Neural cell (in vitro differentiated cells): ENCODE data around the gene ENGASE. TPM values are rescaled to one million over a fixed set of nuclear protein-coding genes. Genes with fewer than 3 reads are reported as not detected.

Experiments used
- H2AFZ ChIP-seq: fragments of 200-600, 300-800 bp; sonication (generic), shearing (Covaris generic); 2 replicates; pipeline ENCODE4 v1.6.0; 2014; ENCODE audit warnings: low read depth, mild to moderate bottlenecking, antibody characterized with exemption, low read length, moderate library complexity
- H3F3A ChIP-seq: fragments of 200-600 bp; shearing (Covaris generic); 2 replicates; pipeline ENCODE4 v1.6.1; 2016; ENCODE audit warnings: mild to moderate bottlenecking, moderate library complexity, mixed read lengths, antibody characterized with exemption, low read length; ENCODE audit not compliant: insufficient read depth, poor library complexity, severe bottlenecking
- H3K27ac ChIP-seq: fragments of 200-600, 300-800 bp; sonication (generic), shearing (Covaris generic); 2 replicates; pipeline ENCODE4 v1.5.1; 2014; ENCODE audit warnings: mild to moderate bottlenecking, low read length, moderate library complexity
- H3K27me3 ChIP-seq: fragments of 300-800, 200-600 bp; sonication (generic), shearing (Covaris generic); 2 replicates; pipeline ENCODE4 v1.6.0; 2014; ENCODE audit warnings: mild to moderate bottlenecking, low read depth, low read length, moderate library complexity; ENCODE audit not compliant: insufficient read depth
- H3K36me3 ChIP-seq: fragments of 300-800, 200-600 bp; sonication (generic), shearing (Covaris generic); 2 replicates; pipeline ENCODE4 v1.5.1; 2014; ENCODE audit warnings: mild to moderate bottlenecking, antibody characterized with exemption, low read length, moderate library complexity; ENCODE audit not compliant: insufficient read depth
- H3K4me2 ChIP-seq: fragments of 300-800, 200-600 bp; sonication (generic), shearing (Covaris generic); 2 replicates; pipeline ENCODE4 v1.6.0; 2014; ENCODE audit warnings: mild to moderate bottlenecking, low read length
- H3K4me3 ChIP-seq: fragments of 300-800, 200-600 bp; sonication (generic), shearing (Covaris generic); 2 replicates; pipeline ENCODE4 v1.5.1; 2014; ENCODE audit warnings: mild to moderate bottlenecking, low read length, moderate library complexity
- H3K79me2 ChIP-seq: fragments of 200-600 bp; shearing (Covaris generic); replicated peaks from 2 replicates; pipeline ENCODE4 v1.6.0; 2014; ENCODE audit warnings: mild to moderate bottlenecking, low read length, moderate library complexity; ENCODE audit not compliant: insufficient read depth
- H3K9ac ChIP-seq: fragments of 300-800, 200-600 bp; sonication (generic), shearing (Covaris generic); 2 replicates; pipeline ENCODE4 v1.6.1; 2016; ENCODE audit warnings: mild to moderate bottlenecking, low read length, mixed read lengths
- H3K9me2 ChIP-seq: fragments of 200-600 bp; shearing (Covaris generic); 2 replicates; pipeline ENCODE4 v1.6.1; 2016; ENCODE audit warnings: mild to moderate bottlenecking, low read length, mixed read lengths; ENCODE audit not compliant: insufficient read depth
- H3K9me3 ChIP-seq: fragments of 200-600, 300-800 bp; sonication (generic), shearing (Covaris generic); 2 replicates; pipeline ENCODE4 v1.6.1; 2016; ENCODE audit warnings: mild to moderate bottlenecking, mixed run types, low read length, moderate library complexity, mixed read lengths
- H4K20me1 ChIP-seq: fragments of 200-600 bp; shearing (Covaris generic); 2 replicates; pipeline ENCODE4 v1.6.1; 2016; ENCODE audit warnings: mild to moderate bottlenecking, mixed run types; ENCODE audit not compliant: insufficient read depth
- CTCF ChIP-seq: fragments of 450-650 bp; IDR thresholded peaks from 2 replicates; pipeline ENCODE4 v1.5.1; 2014; ENCODE audit warnings: antibody characterized with exemption, mild to moderate bottlenecking, moderate library complexity; ENCODE audit not compliant: poor library complexity, severe bottlenecking
- EP300 ChIP-seq: fragments of 450-650 bp; conservative IDR thresholded peaks from 2 replicates; pipeline ENCODE4 v1.6.1; 2014; ENCODE audit warnings: antibody characterized with exemption, mild to moderate bottlenecking, moderate library complexity; ENCODE audit not compliant: poor library complexity, severe bottlenecking
- EZH2 ChIP-seq: fragments of 200-600, 300-800 bp; shearing (Covaris generic), sonication (generic); IDR thresholded peaks from 2 replicates; pipeline ENCODE4 v1.6.1; 2014; ENCODE audit warnings: antibody characterized with exemption, low read length, borderline replicate concordance, mild to moderate bottlenecking; ENCODE audit not compliant: insufficient read depth, poor library complexity, severe bottlenecking
- MXI1 ChIP-seq: fragments of 450-650 bp; conservative IDR thresholded peaks from 2 replicates; pipeline ENCODE4 v1.6.1; 2014; ENCODE audit warnings: antibody characterized with exemption, mild to moderate bottlenecking; ENCODE audit not compliant: poor library complexity, severe bottlenecking
- POLR2AphosphoS5 ChIP-seq: IDR thresholded peaks from 2 replicates; pipeline ENCODE4 v1.6.1; 2012
- RAD21 ChIP-seq: fragments of 450-650 bp; conservative IDR thresholded peaks from 2 replicates; pipeline ENCODE4 v1.6.1; 2014; ENCODE audit warnings: antibody characterized with exemption, mild to moderate bottlenecking, moderate library complexity
- REST ChIP-seq: IDR thresholded peaks from 2 replicates; pipeline ENCODE4 v1.6.1; 2012; ENCODE audit warnings: borderline replicate concordance
- SMC3 ChIP-seq: fragments of 450-650 bp; conservative IDR thresholded peaks from 2 replicates; pipeline ENCODE4 v1.6.1; 2014; ENCODE audit warnings: antibody characterized with exemption, mild to moderate bottlenecking, moderate library complexity; ENCODE audit not compliant: poor library complexity
- TAF1 ChIP-seq: IDR thresholded peaks from 2 replicates; pipeline ENCODE4 v1.6.1; 2012; ENCODE audit warnings: low read depth
- polyA plus RNA-seq: library from polyadenylated mRNA; depleted of rRNA; stranded (reverse); fragments of >200 nt; gene quantifications from 2 replicates; pipeline ENCODE4 v1.2.3, GENCODE V29; 2014

ENGASE gene
- polyA plus RNA-seq, 1 donor from 2014 or later, result 13.0 TPM

GRCh38 chr17:79107499-79108231, 33.0 kb downstream of the ENGASE start:
- H3K27me3 ChIP-seq, result no peaks in the 10 kb centered on the region
- no peaks in the 10 kb centered on the region for H3K79me2 ChIP-seq
- no peaks in the 10 kb centered on the region for H3K9me2 ChIP-seq
- H3K4me2 ChIP-seq, result no peak overlapping the region
- H2AFZ ChIP-seq, result no peak overlapping the region
- H3K9me3 ChIP-seq, result no peaks in the 10 kb centered on the region
- H3K36me3 ChIP-seq, result no peaks in the 10 kb centered on the region
- no peak overlapping the region for H3K9ac ChIP-seq
- H3F3A ChIP-seq, result no peaks in the 10 kb centered on the region
- no peaks in the 10 kb centered on the region for H4K20me1 ChIP-seq
- no peak overlapping the region for H3K4me3 ChIP-seq
- TF ChIP-seq SMC3 (no peak), POLR2AphosphoS5 (no peak), TAF1 (no peak), REST (no peak), EZH2 (no peak), RAD21 (no peak), EP300 (no peak), CTCF (no peak), MXI1 (no peak)
- H3K27ac ChIP-seq, result no peak overlapping the region

- H3F3A ChIP-seq, result no peaks in the 10 kb centered on the region
- H3K27me3 ChIP-seq, result no peaks in the 10 kb centered on the region
- no peak overlapping the region for H3K4me3 ChIP-seq
- no peaks in the 10 kb centered on the region for H3K79me2 ChIP-seq
- no peaks in the 10 kb centered on the region for H3K9me2 ChIP-seq
- H3K9ac ChIP-seq, result no peak overlapping the region
- no peaks in the 10 kb centered on the region for H3K36me3 ChIP-seq
- TF ChIP-seq REST, result no peak
- TF ChIP-seq CTCF, result no peak
- TF ChIP-seq MXI1, result no peak
- no peak for TF ChIP-seq TAF1
- TF ChIP-seq RAD21, result no peak
- no peak for TF ChIP-seq EZH2
- no peak for TF ChIP-seq EP300
- no peak for TF ChIP-seq SMC3
- no peak for TF ChIP-seq POLR2AphosphoS5
- no peaks in the 10 kb centered on the region for H3K9me3 ChIP-seq
- no peak overlapping the region for H3K4me2 ChIP-seq
- no peak overlapping the region for H2AFZ ChIP-seq
- H3K27ac ChIP-seq, result no peak overlapping the region
- H4K20me1 ChIP-seq, result no peaks in the 10 kb centered on the region
Measured at GRCh38 chr17:79108232-79108850, 33.7 kb downstream of the ENGASE start.
